ENCODE data around the gene TTC33. TPM values are rescaled to one million over a fixed set of nuclear protein-coding genes. Genes with fewer than 3 reads are reported as not detected.

TTC33 gene
- total and polyA plus RNA-seq, 2 of the 4 experiments (the other 2 are of a cell fraction): 3.1 to 8.1 TPM

DNA sequence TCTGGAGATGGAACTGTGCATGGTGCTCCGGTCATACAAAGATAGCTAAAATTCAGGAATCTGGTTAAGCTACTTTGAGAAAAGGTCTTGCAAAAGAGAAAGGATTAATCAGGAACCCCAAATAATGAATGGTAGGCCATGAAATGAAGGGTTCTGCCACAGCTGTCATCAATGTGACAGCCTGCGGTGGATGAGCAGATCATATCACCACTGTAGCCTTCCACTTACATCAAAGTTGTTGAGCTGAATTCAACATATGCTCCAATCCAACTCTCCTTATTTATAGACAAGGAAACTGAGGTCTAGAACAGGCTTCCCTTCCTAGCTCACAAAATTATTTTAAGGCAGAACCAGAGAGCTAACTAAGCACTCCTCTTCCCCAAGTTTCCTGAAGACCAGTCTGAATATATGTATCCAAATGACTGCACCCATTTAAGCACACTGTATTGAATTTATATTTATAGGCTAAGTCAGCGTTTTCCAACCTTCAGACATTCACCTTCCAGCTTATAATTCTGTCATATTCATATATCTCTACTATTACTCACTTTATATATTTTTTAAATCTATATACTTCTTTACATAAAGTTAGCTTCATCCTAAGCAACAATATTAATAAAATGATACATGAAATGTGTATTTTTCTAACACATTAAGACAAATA lies 90.0 kb downstream of the TTC33 start:
- H2AK9ac ChIP-seq (replicated peaks; ENCODE audit: low read depth, low read length, poor library complexity): no peak overlapping the region
- no peak for ATAC-seq (ENCODE audit: low read depth)
- H3K14ac ChIP-seq (replicated peaks; ENCODE audit: low read depth, low read length): no peak overlapping the region
- WGBS, 2 experiments (ENCODE audit: extremely low coverage in 2 of 2, insufficient read length in 1 of 2): 88% methylated on average over 1 of the region's 3 CpGs; no CpG with 5 or more reads in 1 of the 2 experiments
- H3K4me2 ChIP-seq (ENCODE audit: low read depth, low read length): no peak overlapping the region
- no peaks in the 10 kb centered on the region for H4K20me1 ChIP-seq (ENCODE audit: insufficient read depth, low read length)
- no TSS peak for BruUV-seq (replicated peaks)
- H3K9me3 ChIP-seq (ENCODE audit: control insufficient read depth, insufficient read depth, low read length): no peaks in the 10 kb centered on the region
- no peak overlapping the region for H2AK5ac ChIP-seq (ENCODE audit: low read depth, low read length)
- DNase-seq: no peak
- no peaks in the 10 kb centered on the region for H3K79me1 ChIP-seq (ENCODE audit: low read depth in 1 of 2, low read length in 2 of 2)
- no peaks in the 10 kb centered on the region for H3K36me3 ChIP-seq (ENCODE audit: control insufficient read depth, insufficient read depth, low read length)
- H4K91ac ChIP-seq (ENCODE audit: insufficient read depth, low read depth, low read length): no peak overlapping the region
- H2BK120ac ChIP-seq (ENCODE audit: low read depth, low read length): no peak overlapping the region
- H3K56ac ChIP-seq (ENCODE audit: extremely low read depth, insufficient read depth, low read length): no peak overlapping the region
- no peaks in the 10 kb centered on the region for H3K4me1 ChIP-seq (ENCODE audit: control insufficient read depth, insufficient read depth, low read length)
- H2BK5ac ChIP-seq (ENCODE audit: low read depth, low read length, poor library complexity, severe bottlenecking): no peak overlapping the region
- 0 out of 2 replicates have a peak, but pooled peaks have one; percentile 19 for TF ChIP-seq MAFK (IDR thresholded peaks at IDR 0.05; ENCODE audit: low read depth, low read length)
- no peak for TF ChIP-seq SMC3 (IDR thresholded peaks at IDR 0.05; ENCODE audit: low read depth, low read length)
- TF ChIP-seq POLR2A (IDR thresholded peaks at IDR 0.05; ENCODE audit: low read depth, low read length): no peak
- no peak overlapping the region for H3K4me3 ChIP-seq (ENCODE audit: insufficient read depth, low read depth, low read length)
- POLR2A ChIA-PET (ENCODE audit: unreplicated experiment): no interaction called here
- H2BK15ac ChIP-seq (ENCODE audit: low read depth, low read length): no peak overlapping the region
- H3K18ac ChIP-seq (ENCODE audit: low read depth, low read length): no peak overlapping the region
- no peaks in the 10 kb centered on the region for H3K9me1 ChIP-seq (ENCODE audit: insufficient read depth, low read length)
- H3K9ac ChIP-seq (ENCODE audit: low read depth, low read length): no peak overlapping the region
- in situ Hi-C loops (cut with MboI; ENCODE audit: low sequenced_read_pairs) (no loop called here), intact Hi-C loops (cut with micrococcal nuclease) (no loop called here), dilution Hi-C loops (cut with HindIII; ENCODE audit: low sequenced_read_pairs, unreplicated experiment) (no loop called here)
- no peak overlapping the region for H3K23ac ChIP-seq (ENCODE audit: low read depth, low read length)
- no peak overlapping the region for H2AFZ ChIP-seq (replicated peaks; ENCODE audit: low read length, poor library complexity)
- H3K27ac ChIP-seq (ENCODE audit: insufficient read depth, low read length): no peak overlapping the region
- H3K4ac ChIP-seq (ENCODE audit: low read depth, low read length): no peak overlapping the region
- H4K8ac ChIP-seq (ENCODE audit: low read depth in 2 of 2, low read length in 2 of 2): no peak overlapping the region
- H3K27me3 ChIP-seq (ENCODE audit: control insufficient read depth, insufficient read depth, low read length): no peaks in the 10 kb centered on the region
- H4K5ac ChIP-seq (ENCODE audit: low read depth, low read length): no peak overlapping the region
- CTCF ChIA-PET: no interaction called here
- H2BK20ac ChIP-seq (ENCODE audit: low read depth, low read length): no peak overlapping the region

Data from IMR-90 (cell line).